Stomach (tissue), 9 donors: ENCODE results near the gene MAP7. TPM values are rescaled to one million over a fixed set of nuclear protein-coding genes. Genes with fewer than 3 reads are reported as not detected.

Experiments used
- DNase-seq, 2 donors: peaks; one replicate each; pipeline versions ENCODE4 v3.0.0 to v3.0.0-alpha.2; 2013 to 2019
- H3K27ac ChIP-seq, 5 donors: fragments of 200-600 bp in 4 of 5; sonication (generic) in 4 of 5; one replicate each; pipeline ENCODE4 v1.5.1; 2013 to 2019; ENCODE audit warnings: mild to moderate bottlenecking in 1 of 5, moderate library complexity in 1 of 5
- H3K27me3 ChIP-seq, 3 donors: fragments of 200-600 bp; sonication (generic); one replicate each; pipeline ENCODE4 v1.5.1; 2017 to 2019; ENCODE audit warnings: mixed run types in 1 of 3
- H3K36me3 ChIP-seq, 4 donors: fragments of 200-600 bp; sonication (generic); 1 replicate in 3 of 4; 2 replicates in 1 of 4; pipeline ENCODE4 v1.5.1; 2016 to 2019
- H3K4me1 ChIP-seq, 4 donors: fragments of 200-600 bp; sonication (generic); one replicate each; pipeline ENCODE4 v1.5.1; 2016 to 2019
- H3K4me3 ChIP-seq, 4 donors: fragments of 200-600 bp; sonication (generic) in 3 of 4; one replicate each; pipeline ENCODE4 v1.5.1; 2016 to 2019; ENCODE audit warnings: mild to moderate bottlenecking in 1 of 4
- H3K9me3 ChIP-seq, 4 donors: fragments of 200-600 bp; sonication (generic); one replicate each; pipeline ENCODE4 v1.5.1; 2016 to 2019
- EP300 ChIP-seq: sonication (generic); formaldehyde crosslinking; IDR thresholded peaks from one replicate; pipeline ENCODE4 v1.6.1; 2017; ENCODE audit warnings: antibody characterized with exemption
- POLR2A ChIP-seq, 4 donors: fragments of 450-650 bp; IDR thresholded peaks; one replicate each; pipeline ENCODE4 v1.6.1; 2016; ENCODE audit warnings: antibody characterized with exemption in 4 of 4, control low read depth in 2 of 4, mild to moderate bottlenecking in 1 of 4, moderate library complexity in 1 of 4
- POLR2AphosphoS5 ChIP-seq, 3 donors: sonication (generic); formaldehyde crosslinking; IDR thresholded peaks; one replicate each; pipeline ENCODE4 v1.6.1; 2016; ENCODE audit warnings: antibody characterized with exemption in 3 of 3
- WGBS, 5 donors: extraction: QIAGEN DNeasy Blood & Tissue Kit in 3 of 5; methylation state at CpG; one replicate each; pipeline versions ENCODE4 v1.1.5 to v1.1.7; 2013 to 2018; 5-methylcytosine and 5-hydroxymethylcytosine counted together
- intact Hi-C: fragments of 100-400 bp; cut with DNase I; formaldehyde crosslinking; loops from one replicate; pipeline ENCODE4 v1.15.1; 2023; ENCODE audit warnings: low total_unique reads
- polyA plus RNA-seq, 3 donors: library from polyadenylated mRNA; stranded (reverse); fragments of 200-250 nt; gene quantifications; one replicate each; pipeline ENCODE4 v1.2.3, GENCODE V29; 2013
- total RNA-seq, 5 donors: library from RNA; depleted of rRNA; stranded (reverse); fragments of >200 nt; gene quantifications; one replicate each; pipeline versions ENCODE4 v1.1.0 to v1.2.3, GENCODE V29; 2014 to 2016
- TF ChIP-seq, protein P1 (sequence below), 7 experiments: fragments of 450-650 bp in 4 of 7; fragments of 200-600 bp in 3 of 7; sonication (generic) in 3 of 7; IDR thresholded peaks; one replicate each; pipeline ENCODE4 v1.5.1; 2016 to 2019; ENCODE audit warnings: antibody characterized with exemption in 7 of 7, control low read depth in 2 of 7, mild to moderate bottlenecking in 1 of 7
- donor health status: healthy with polysubstance abuse.
- donor health status: Bipolar disorder and iron deficiency.
- donor health status: healthy.

The MAP7 gene
- total and polyA plus RNA-seq, 8 donors = 2.3 to 28.3 (median 9.7) TPM

GRCh38 chr6:136421537-136422158 lies 128.6 kb downstream of the MAP7 start:
- no peaks in the 10 kb centered on the region for H3K27me3 ChIP-seq
- WGBS, 5 donors = 87 to 91% (median 88%) methylated on average over 6 of the region's 6 CpGs
- no peaks in the 10 kb centered on the region for H3K9me3 ChIP-seq
- H3K4me3 ChIP-seq = no peak overlapping the region
- intact Hi-C loops = no loop called here
- no peak for DNase-seq
- no peaks in the 10 kb centered on the region for H3K4me1 ChIP-seq
- H3K27ac ChIP-seq = no peak overlapping the region
- TF ChIP-seq EP300 (no peak), POLR2A (IDR thresholded peaks at IDR 0.05) (no peak), POLR2AphosphoS5 (IDR thresholded peaks at IDR 0.05) (no peak)
- TF ChIP-seq, protein P1, sequence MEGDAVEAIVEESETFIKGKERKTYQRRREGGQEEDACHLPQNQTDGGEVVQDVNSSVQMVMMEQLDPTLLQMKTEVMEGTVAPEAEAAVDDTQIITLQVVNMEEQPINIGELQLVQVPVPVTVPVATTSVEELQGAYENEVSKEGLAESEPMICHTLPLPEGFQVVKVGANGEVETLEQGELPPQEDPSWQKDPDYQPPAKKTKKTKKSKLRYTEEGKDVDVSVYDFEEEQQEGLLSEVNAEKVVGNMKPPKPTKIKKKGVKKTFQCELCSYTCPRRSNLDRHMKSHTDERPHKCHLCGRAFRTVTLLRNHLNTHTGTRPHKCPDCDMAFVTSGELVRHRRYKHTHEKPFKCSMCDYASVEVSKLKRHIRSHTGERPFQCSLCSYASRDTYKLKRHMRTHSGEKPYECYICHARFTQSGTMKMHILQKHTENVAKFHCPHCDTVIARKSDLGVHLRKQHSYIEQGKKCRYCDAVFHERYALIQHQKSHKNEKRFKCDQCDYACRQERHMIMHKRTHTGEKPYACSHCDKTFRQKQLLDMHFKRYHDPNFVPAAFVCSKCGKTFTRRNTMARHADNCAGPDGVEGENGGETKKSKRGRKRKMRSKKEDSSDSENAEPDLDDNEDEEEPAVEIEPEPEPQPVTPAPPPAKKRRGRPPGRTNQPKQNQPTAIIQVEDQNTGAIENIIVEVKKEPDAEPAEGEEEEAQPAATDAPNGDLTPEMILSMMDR (IDR thresholded peaks at IDR 0.05) = no peak
- peaks cover 0 to 15% (median 3%) of the 10 kb centered on the region in 4 donors for H3K36me3 ChIP-seq

DNA sequence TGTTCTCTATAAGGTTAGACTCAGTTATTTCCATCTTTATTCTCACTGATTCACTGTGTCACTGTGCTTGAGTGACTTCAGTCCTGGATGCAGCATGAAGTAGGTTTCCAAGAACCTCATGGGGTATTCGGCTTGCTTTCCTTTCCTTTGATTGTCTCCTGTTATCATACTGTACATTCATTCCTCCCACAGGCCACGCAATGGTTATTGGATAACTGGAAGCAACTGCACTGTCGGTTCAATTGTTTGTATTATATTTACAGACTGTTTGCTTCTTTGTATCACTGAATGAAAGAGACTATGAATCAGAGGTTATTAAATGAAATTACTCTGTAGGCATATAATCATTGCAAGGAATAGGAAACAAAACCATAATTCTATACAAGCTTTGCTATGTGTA lies 129.4 kb downstream of the MAP7 start:
- H3K4me3 ChIP-seq = no peak overlapping the region
- 74 to 82% (median 78%) methylated on average over 3 of the region's 3 CpGs for WGBS, 5 donors
- no peak overlapping the region for H3K27ac ChIP-seq
- TF ChIP-seq POLR2AphosphoS5 (IDR thresholded peaks at IDR 0.05) = no peak
- TF ChIP-seq, protein P1 (IDR thresholded peaks at IDR 0.05) = no peak
- TF ChIP-seq POLR2A (IDR thresholded peaks at IDR 0.05) = no peak
- no peak for DNase-seq
- H3K36me3 ChIP-seq = peaks cover 0 to 15% (median 3%) of the 10 kb centered on the region in 4 donors
- intact Hi-C loops = no loop called here
- no peaks in the 10 kb centered on the region for H3K9me3 ChIP-seq
- no peaks in the 10 kb centered on the region for H3K27me3 ChIP-seq
- no peaks in the 10 kb centered on the region for H3K4me1 ChIP-seq

DNA sequence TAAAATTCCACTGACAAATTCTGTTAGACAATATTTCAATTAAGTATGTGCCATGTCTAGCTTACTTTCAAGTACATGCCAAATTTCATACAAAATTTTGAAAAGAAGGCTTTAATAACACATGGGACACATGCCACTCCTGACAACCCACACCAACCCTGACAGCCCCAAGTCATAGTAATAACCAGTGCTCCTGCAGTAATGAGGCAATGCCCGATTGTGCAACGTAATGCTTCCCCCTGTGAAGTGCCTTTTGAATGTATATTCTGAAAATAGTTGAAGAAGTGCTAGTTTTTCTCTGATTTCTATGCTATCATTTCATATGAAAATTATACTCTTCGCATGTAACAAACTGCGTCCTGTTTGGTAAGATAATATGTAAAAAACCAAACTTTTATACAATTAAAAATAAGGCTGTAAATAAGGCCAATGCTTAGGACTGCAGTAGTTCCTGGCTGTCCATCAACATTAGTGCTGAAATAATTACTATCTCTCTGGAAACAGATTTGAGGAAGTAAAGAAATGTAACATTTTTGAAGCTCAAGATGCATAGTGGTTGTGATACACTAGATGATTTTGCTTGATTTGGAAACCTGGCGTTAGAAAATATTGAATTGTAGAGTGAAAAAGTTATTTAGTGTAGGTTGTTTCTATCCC lies 134.7 kb downstream of the MAP7 start:
- Histone ChIP-seq H3K9me3 (no peaks in the 10 kb centered on the region), H3K27me3 (no peaks in the 10 kb centered on the region), H3K4me3 (no peak overlapping the region), H3K36me3 (peaks cover 0 to 6% (median 2%) of the 10 kb centered on the region in 4 donors), H3K4me1 (no peaks in the 10 kb centered on the region), H3K27ac (no peak overlapping the region)
- DNase-seq = no peak
- no peak for TF ChIP-seq EP300
- TF ChIP-seq POLR2A (IDR thresholded peaks at IDR 0.05) = no peak
- no peak for TF ChIP-seq POLR2AphosphoS5 (IDR thresholded peaks at IDR 0.05)
- TF ChIP-seq, protein P1 (IDR thresholded peaks at IDR 0.05) = no peak
- 88 to 94% (median 92%) methylated on average over 5 of the region's 5 CpGs for WGBS, 5 donors
- intact Hi-C loops = no loop called here

- peaks cover 0 to 8% (median 0%) of the 10 kb centered on the region in 4 donors for H3K4me1 ChIP-seq
- no peaks in the 10 kb centered on the region for H3K9me3 ChIP-seq
- no peaks in the 10 kb centered on the region for H3K27me3 ChIP-seq
- intact Hi-C loops = no loop called here
- H3K27ac ChIP-seq = no peak overlapping the region
- 91 to 98% (median 94%) methylated on average over 3 of the region's 3 CpGs for WGBS, 5 donors
- H3K36me3 ChIP-seq = no peaks in the 10 kb centered on the region
- TF ChIP-seq POLR2A (IDR thresholded peaks at IDR 0.05) = no peak
- TF ChIP-seq EP300 = no peak
- no peak for TF ChIP-seq POLR2AphosphoS5 (IDR thresholded peaks at IDR 0.05)
- TF ChIP-seq, protein P1 (IDR thresholded peaks at IDR 0.05) = no peak
- no peak for DNase-seq
- H3K4me3 ChIP-seq = no peak overlapping the region
Measured at GRCh38 chr6:136412410-136412809, 137.8 kb downstream of the MAP7 start.
